ENCODE results near the gene ANXA9. TPM values are rescaled to one million over a fixed set of nuclear protein-coding genes. Genes with fewer than 3 reads are reported as not detected.
A peak's percentile ranks its signal among the peaks of the same experiment; 100 is the strongest.

Gene ANXA9
- total and polyA plus RNA-seq, 10 donors: 0.12 to 0.92 (median 0.29) TPM; not detected in 2

DNA sequence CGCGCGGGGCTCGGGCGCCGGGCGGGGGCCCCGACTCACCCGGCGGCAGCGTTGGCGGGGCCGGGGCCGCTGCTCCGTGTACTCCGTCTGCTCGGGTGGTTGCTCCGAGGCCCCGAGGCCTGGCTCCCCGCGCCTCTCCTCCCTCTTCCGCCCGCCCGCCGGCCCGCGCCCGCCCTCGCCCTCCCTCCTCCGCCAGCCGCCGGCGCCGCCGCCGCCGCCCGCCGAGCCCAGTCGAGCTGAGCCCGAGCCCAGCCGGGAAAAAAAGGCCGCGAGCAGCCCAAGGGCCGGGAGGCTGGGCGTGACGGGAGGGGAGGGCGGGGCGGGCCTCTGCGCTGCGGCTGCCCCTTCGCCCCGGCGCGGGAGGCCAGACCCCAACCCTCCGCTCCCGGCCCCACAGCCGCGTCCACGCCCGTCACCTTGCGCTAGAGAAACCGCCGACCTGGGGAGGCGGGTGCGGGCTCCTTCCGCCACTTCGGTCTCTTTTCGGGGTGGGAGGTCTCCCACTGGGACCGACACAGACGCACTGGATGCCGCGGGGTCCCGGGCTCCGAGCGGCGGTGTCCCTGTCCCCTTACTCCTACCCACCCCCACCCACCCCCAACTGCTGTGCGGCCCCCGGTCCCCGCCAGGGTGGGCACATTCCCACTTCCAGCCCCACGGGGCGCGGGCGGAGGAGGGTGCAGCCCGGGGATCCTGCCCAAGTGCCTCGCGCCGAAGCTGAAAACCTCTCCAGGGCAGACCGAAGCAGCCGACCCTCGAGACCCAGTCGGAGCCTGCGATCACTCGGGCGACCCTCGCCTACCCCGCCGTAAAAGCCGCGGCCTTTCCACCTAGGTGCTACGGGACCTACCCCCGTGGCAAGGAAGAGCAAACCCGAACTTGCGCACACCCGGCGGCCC is 7.3 kb upstream of the ANXA9 start, which contains the start of gene CERS2:
TSS of gene CERS2 (minus strand) at position 256 of the 899 bp plus-strand sequence. CDS start 5,745 bp downstream, outside the sequence.
- Histone ChIP-seq H3K4me3 (peak within 1 kb of the TSS; percentile 67 to 90 (median 75)), H3K27me3 (replicated peaks in 1 of 7) (no peaks in the 10 kb centered on the region), H3K27ac (peak within 1 kb of the TSS; percentile 92 to 97 (median 96)), H3K9me3 (no peaks in the 10 kb centered on the region), H3K4me1 (peaks cover 51 to 92% (median 86%) of the 10 kb centered on the region in 6 donors), H3K36me3 (no peaks in the 10 kb centered on the region)
- 3 to 15% (median 6%) methylated on average over 24 to 106 of the region's 106 CpGs for WGBS, 5 donors
- intact Hi-C loops (cut with DNase I; ENCODE audit: low total_unique reads): loop anchor here (10.0 kb wide), 1 partner anchor 50 kb away; the partner anchor contains the start of gene SETDB1
- TF ChIP-seq POLR2A (IDR thresholded peaks at IDR 0.05) (peak in 1 of 3 donors; percentile 23), POLR2AphosphoS5 (IDR thresholded peaks at IDR 0.05) (peak in 2 of 3 donors; percentile 68 to 69)
- TF ChIP-seq, protein P1, sequence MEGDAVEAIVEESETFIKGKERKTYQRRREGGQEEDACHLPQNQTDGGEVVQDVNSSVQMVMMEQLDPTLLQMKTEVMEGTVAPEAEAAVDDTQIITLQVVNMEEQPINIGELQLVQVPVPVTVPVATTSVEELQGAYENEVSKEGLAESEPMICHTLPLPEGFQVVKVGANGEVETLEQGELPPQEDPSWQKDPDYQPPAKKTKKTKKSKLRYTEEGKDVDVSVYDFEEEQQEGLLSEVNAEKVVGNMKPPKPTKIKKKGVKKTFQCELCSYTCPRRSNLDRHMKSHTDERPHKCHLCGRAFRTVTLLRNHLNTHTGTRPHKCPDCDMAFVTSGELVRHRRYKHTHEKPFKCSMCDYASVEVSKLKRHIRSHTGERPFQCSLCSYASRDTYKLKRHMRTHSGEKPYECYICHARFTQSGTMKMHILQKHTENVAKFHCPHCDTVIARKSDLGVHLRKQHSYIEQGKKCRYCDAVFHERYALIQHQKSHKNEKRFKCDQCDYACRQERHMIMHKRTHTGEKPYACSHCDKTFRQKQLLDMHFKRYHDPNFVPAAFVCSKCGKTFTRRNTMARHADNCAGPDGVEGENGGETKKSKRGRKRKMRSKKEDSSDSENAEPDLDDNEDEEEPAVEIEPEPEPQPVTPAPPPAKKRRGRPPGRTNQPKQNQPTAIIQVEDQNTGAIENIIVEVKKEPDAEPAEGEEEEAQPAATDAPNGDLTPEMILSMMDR (IDR thresholded peaks at IDR 0.05 in 8 of 11, conservative IDR thresholded peaks at IDR 0.05 in 3 of 11): peak in 1 of 11 experiments; percentile 5
- DNase-seq: peak; percentile 97

DNA sequence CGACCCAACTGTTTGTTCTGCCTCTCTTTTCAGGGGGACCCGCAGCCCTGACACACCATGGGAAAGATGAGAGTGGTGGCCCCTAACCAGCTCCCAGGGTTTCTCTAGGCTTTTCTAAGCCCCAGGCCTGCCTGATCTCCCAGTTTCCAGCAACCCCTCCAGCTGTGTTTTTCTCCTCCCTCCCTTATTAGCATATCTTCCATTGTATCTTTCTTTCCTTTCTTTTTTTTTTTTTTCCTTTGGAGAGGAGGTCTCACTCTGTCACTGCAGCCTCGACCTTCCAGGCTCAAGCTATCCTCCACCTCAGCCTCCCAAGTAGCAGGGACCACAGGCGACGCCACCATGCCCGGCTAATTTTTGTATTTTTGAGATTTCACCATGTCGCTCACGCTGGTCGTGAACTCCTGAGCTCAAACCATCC is 5.7 kb upstream of the ANXA9 start:
- TF ChIP-seq, protein P1 (IDR thresholded peaks at IDR 0.05 in 8 of 11, conservative IDR thresholded peaks at IDR 0.05 in 3 of 11): no peak
- TF ChIP-seq POLR2AphosphoS5 (IDR thresholded peaks at IDR 0.05) (no peak), POLR2A (IDR thresholded peaks at IDR 0.05) (no peak)
- no peak for DNase-seq
- no peaks in the 10 kb centered on the region for H3K36me3 ChIP-seq
- no peaks in the 10 kb centered on the region for H3K9me3 ChIP-seq
- no peaks in the 10 kb centered on the region for H3K27me3 ChIP-seq (replicated peaks in 1 of 7)
- peak overlapping the region in 7 of 8 donors; percentile 79 to 97 (median 84) for H3K27ac ChIP-seq
- 83 to 94% (median 88%) methylated on average over 9 of the region's 9 CpGs for WGBS, 5 donors
- H3K4me1 ChIP-seq: peaks cover 49 to 78% (median 73%) of the 10 kb centered on the region in 6 donors
- H3K4me3 ChIP-seq: peak overlapping the region in 1 of 8 donors; percentile 51
- intact Hi-C loops (cut with DNase I; ENCODE audit: low total_unique reads): loop anchor here (10.0 kb wide), 1 partner anchor 52 kb away; the partner anchor contains the start of gene SETDB1

DNA sequence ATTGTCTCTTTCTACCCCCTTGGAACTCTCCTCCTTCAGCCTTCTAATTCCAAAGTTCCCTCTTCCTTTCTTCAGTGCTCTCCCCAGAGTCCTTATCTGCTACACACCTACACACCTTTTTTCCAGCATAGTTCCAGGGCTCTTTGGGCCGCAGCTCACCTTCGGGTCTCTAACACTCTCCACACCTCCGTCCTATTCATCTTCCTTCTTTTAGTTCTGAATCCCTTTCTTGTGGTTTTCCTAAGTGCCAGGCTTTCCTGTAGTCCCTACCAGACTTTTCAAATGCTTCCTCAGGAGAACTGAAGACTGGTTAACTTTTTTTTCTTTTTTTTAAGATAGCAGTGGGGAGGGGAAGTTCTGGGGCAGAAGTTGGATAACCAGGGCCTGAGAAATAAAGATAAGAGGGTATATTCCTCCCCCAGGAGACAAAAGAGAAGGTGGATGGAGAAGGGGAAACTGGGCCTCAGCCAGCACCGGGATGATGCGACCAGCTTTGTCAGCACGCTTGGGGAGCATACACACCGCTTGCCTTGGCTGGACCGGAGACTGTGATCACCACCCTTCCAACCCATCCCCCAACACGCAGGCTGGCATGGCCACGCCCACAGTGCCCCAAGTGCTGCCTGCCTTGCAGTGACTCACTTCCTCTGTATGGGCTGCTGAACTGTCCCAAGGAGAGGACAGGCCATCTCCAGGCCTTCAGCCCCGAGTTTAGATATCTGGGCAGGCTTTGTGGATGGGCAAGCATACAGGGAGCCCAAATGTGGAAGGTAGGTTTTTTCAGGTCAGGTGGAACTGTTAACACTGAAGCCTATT is 5.0 kb upstream of the ANXA9 start:
- peaks cover 43 to 71% (median 66%) of the 10 kb centered on the region in 6 donors for H3K4me1 ChIP-seq
- WGBS, 5 donors: 14 to 32% (median 20%) methylated on average over 9 to 11 of the region's 11 CpGs
- H3K36me3 ChIP-seq: no peaks in the 10 kb centered on the region
- peak; percentile 97 for DNase-seq
- H3K27me3 ChIP-seq (replicated peaks in 1 of 7): no peaks in the 10 kb centered on the region
- H3K9me3 ChIP-seq: no peaks in the 10 kb centered on the region
- intact Hi-C loops (cut with DNase I; ENCODE audit: low total_unique reads): loop anchor here (10.0 kb wide), 1 partner anchor 52 kb away; the partner anchor contains the start of gene SETDB1
- peak overlapping the region; percentile 62 to 97 (median 82) for H3K27ac ChIP-seq
- TF ChIP-seq POLR2A (IDR thresholded peaks at IDR 0.05) (no peak), POLR2AphosphoS5 (IDR thresholded peaks at IDR 0.05) (peak; percentile 82 to 90 (median 88))
- TF ChIP-seq, protein P1 (IDR thresholded peaks at IDR 0.05 in 8 of 11, conservative IDR thresholded peaks at IDR 0.05 in 3 of 11): peak in 1 of 11 experiments; percentile 14
- H3K4me3 ChIP-seq: peak overlapping the region in 1 of 8 donors; percentile 51

All from spleen (tissue), 11 donors.